GDM1 (cell line): Measurements from ENCODE around the gene CACNA1B.
"Not testable (repeated sequence)": the region's sequence is repeated elsewhere in the genome, so short reads cannot be mapped to it uniquely, and the experiment has no call there.

ENCODE experiments used
- DNase-seq: peaks from one replicate; lab custom pipeline; 2025; lab: John Stamatoyannopoulos, UW

The CACNA1B gene

GRCh38 chr9:138099803-138100598 is 222.4 kb downstream of the CACNA1B start:
- no peak for DNase-seq

GRCh38 chr9:138100711-138101350 is 223.2 kb downstream of the CACNA1B start:
- no peak for DNase-seq

- DNase-seq, result no peak
Measured at GRCh38 chr9:138101444-138102234, 224.1 kb downstream of the CACNA1B start.

- DNase-seq, result no peak
Measured at GRCh38 chr9:138102246-138103051, 224.9 kb downstream of the CACNA1B start.

- DNase-seq, result no peak
Measured at GRCh38 chr9:138103111-138103848, 225.7 kb downstream of the CACNA1B start.

GRCh38 chr9:138103849-138104206 is 226.2 kb downstream of the CACNA1B start:
- no peak for DNase-seq

- no peak for DNase-seq
Measured at GRCh38 chr9:138104251-138105122, 226.9 kb downstream of the CACNA1B start.

- no peak for DNase-seq
Measured at GRCh38 chr9:138105123-138105415, 227.5 kb downstream of the CACNA1B start.

- no peak for DNase-seq
Measured at GRCh38 chr9:138105561-138106505, 228.3 kb downstream of the CACNA1B start.

- DNase-seq, result not testable (repeated sequence)
Measured at GRCh38 chr9:138107039-138107438, 229.5 kb downstream of the CACNA1B start.

- DNase-seq, result no peak
Measured at GRCh38 chr9:138111607-138112006, 234.0 kb downstream of the CACNA1B start.

- DNase-seq, result no peak
Measured at GRCh38 chr9:138112090-138112748, 234.6 kb downstream of the CACNA1B start.

GRCh38 chr9:138112791-138113600 is 235.4 kb downstream of the CACNA1B start:
- DNase-seq, result no peak

- DNase-seq, result not testable (repeated sequence)
Measured at GRCh38 chr9:138113701-138114325, 236.2 kb downstream of the CACNA1B start.

- DNase-seq, result no peak
Measured at GRCh38 chr9:138114501-138115245, 237.1 kb downstream of the CACNA1B start.

GRCh38 chr9:138115506-138115905 is 237.9 kb downstream of the CACNA1B start:
- DNase-seq, result no peak

GRCh38 chr9:138116521-138116920 is 238.9 kb downstream of the CACNA1B start:
- DNase-seq, result no peak
